Activated T-helper 1 cell treated with Interleukin-2 at 50 U/mL for 16 hours (primary cell): Measurements from ENCODE around the gene SMARCAD1.

Experiments
- DNase-seq: peaks from one replicate; pipeline ENCODE4 v3.0.0-alpha.2; 2020; ENCODE audit warnings: low read depth

Gene SMARCAD1

GRCh38 chr4:94228493-94229216 is 21.0 kb downstream of the SMARCAD1 start:
- no peak for DNase-seq

GRCh38 chr4:94232519-94232918 is 24.9 kb downstream of the SMARCAD1 start:
- no peak for DNase-seq

GRCh38 chr4:94235825-94236224 is 28.2 kb downstream of the SMARCAD1 start:
- no peak for DNase-seq

GRCh38 chr4:94237271-94237670 is 29.6 kb downstream of the SMARCAD1 start:
- no peak for DNase-seq

DNA sequence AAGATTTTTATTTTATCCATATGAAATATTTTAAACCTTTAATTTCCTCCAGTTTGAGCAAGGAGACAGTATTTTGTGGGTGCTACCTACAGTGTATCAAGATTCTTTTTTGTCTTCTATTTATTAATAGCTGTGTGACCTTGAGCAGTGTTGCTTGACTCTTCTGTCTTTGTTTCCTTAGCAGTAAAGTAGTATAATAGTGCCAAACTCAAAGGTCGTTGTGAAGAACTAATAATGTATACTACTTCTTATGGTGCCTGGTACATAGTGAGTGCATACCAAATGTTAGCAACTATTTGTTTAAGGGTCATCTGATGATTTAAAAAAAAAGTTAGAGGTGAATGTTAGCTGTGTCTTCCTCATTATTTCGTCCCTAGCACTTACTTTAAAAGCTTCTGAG is 30.5 kb downstream of the SMARCAD1 start:
- no peak for DNase-seq

DNA sequence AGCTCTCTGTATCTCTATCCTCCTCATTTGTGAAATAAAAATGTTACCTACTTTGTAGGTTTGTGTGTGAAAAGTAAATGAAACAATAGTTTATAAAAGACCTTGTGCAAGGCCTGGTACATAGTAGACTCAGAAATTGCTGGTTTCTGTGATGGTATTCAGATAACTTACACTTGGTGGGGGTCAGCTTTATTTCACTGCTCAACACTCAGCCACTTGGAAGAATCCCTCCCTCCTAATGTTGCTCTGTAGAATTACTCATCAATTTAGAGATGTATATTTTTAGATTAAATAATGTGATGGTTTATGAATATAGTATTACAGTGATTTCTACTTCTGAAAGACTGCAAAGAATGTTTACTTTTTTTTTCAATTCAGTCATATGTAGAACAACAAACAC is 32.7 kb downstream of the SMARCAD1 start:
- no peak for DNase-seq

- no peak for DNase-seq
Observed at GRCh38 chr4:94244087-94244828, 36.6 kb downstream of the SMARCAD1 start.

- DNase-seq: no peak
Observed at GRCh38 chr4:94244829-94245185, 37.1 kb downstream of the SMARCAD1 start.

DNA sequence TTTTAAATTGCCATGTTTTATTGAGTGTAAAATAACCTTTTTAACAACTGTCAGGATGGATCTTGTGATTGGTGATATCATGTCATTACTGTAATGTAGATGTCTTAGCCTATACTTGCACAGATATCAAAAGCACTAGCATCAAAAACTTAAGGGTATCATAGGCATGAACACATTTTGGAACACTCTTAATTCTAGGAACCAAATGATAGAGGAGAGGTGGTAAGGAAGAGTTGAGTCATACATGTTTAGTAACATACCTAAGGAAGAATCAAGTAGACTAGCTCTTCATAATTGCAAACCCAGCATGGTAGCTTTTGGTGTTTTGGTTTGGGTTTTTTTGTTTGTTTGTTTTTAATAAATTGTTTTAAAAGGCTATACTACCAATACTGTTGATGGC is 43.4 kb downstream of the SMARCAD1 start:
- DNase-seq: no peak

- no peak for DNase-seq
Observed at GRCh38 chr4:94253036-94253435, 45.4 kb downstream of the SMARCAD1 start.

- DNase-seq: no peak
Observed at GRCh38 chr4:94256144-94256783, 48.6 kb downstream of the SMARCAD1 start.

GRCh38 chr4:94256828-94257227 is 49.2 kb downstream of the SMARCAD1 start:
- DNase-seq: no peak

DNA sequence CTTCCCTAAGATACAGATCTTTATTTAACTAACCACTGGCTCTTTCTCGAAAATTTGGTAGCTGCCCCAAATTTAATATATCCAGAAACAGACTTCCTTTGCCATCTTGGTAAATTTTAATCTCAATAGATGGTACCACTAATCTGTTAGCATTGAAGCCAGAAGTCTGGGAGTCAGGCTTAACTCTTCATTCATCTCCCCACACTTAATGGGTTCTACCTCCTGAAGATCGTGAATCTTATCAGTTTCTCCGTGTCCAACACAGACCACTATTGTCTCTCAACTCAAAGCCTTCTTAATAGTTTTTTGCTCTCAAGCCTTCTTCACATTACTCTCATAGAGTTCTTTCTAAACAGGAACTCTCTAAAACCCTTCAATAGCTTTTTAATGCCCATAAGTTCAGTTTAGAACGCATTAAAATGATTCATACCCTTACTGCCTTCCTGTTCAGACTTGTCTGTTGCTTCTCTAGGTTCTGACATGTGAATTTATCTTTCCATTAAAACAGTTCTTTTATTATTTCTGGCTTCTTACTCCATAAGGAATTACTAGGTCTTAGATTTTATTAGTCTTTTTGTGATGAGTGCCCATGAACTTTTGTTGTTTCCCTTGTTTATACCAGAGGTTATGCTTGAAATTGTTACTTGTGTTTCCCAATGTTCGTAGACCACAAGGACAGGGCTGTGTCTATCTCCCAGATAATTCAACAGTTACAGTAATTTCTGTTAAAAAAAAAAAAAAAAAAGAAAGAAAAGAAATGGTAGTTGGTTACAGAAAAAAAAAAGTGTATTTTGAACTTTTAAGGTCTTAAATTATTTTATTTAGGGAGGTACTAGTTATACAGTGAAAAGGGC is 54.7 kb downstream of the SMARCAD1 start:
- no peak for DNase-seq

DNA sequence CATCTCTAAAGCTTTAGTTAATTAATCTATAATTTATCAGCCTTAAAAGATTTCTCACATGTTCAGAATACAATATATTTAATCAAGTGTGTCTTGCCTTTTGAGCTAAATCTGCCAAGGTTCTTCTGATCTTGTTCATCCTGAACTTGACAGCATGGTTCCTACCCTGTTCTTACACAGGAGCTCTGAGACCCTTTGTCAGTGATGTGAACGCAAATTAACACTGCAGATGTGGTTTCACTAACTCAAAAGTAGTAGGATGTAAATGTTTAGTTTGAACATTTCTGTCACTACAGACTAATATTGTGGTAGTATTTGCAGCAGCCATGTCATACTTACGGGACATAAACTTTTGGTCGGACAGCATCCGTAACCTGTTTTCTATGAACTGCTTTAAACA is 59.4 kb downstream of the SMARCAD1 start:
- no peak for DNase-seq

- DNase-seq: no peak
Observed at GRCh38 chr4:94271248-94271647, 63.6 kb downstream of the SMARCAD1 start.

DNA sequence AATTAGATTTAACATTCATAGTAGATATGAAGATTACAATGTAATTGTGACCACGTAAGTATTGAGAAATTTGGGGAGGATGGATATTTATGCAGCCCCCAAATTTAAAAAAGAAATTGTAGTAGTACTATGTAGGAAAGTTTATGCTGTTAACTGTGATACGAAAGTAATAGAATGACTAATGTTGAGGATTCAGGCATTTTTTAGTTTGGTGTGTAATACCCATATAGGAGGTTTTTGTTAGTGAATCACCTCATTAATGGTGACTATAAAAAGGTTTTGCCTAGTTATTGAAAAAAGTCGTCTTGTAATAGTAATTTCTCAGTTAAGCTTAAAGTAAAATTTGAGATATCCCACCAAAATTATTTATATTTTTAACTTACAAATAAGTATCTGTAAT is 67.2 kb downstream of the SMARCAD1 start:
- DNase-seq: no peak

GRCh38 chr4:94276204-94276603 is 68.5 kb downstream of the SMARCAD1 start:
- no peak for DNase-seq

GRCh38 chr4:94277534-94277933 is 69.9 kb downstream of the SMARCAD1 start:
- no peak for DNase-seq

- no peak for DNase-seq
Observed at GRCh38 chr4:94278781-94279180, 71.1 kb downstream of the SMARCAD1 start.

- no peak for DNase-seq
Observed at GRCh38 chr4:94284889-94285288, 77.2 kb downstream of the SMARCAD1 start.

- DNase-seq: no peak
Observed at GRCh38 chr4:94285666-94286065, 78.0 kb downstream of the SMARCAD1 start.

GRCh38 chr4:94290245-94290644 is 82.6 kb downstream of the SMARCAD1 start:
- no peak for DNase-seq
